HepG2 (cell line): ENCODE data around the gene U2AF2. TPM values are rescaled to one million over a fixed set of nuclear protein-coding genes. Genes with fewer than 3 reads are reported as not detected.
A peak's percentile ranks its signal among the peaks of the same experiment; 100 is the strongest.

ENCODE experiments used
- ATF7-NPFF ChIP-seq: sonication (generic); formaldehyde crosslinking; IDR thresholded peaks from 2 replicates; pipeline ENCODE4 v1.8.1; 2023; ENCODE audit warnings: mild to moderate bottlenecking, low read depth, missing genetic modification reagents, moderate library complexity
- ELF1 ChIP-seq: sonication (generic); formaldehyde crosslinking; IDR thresholded peaks from 2 replicates; pipeline ENCODE4 v1.4.0; 2020; ENCODE audit warnings: missing genetic modification reagents
- HIC2 ChIP-seq: sonication (generic); formaldehyde crosslinking; IDR thresholded peaks from 2 replicates; pipeline ENCODE4 v1.9.0; 2022; ENCODE audit warnings: low read depth, missing genetic modification reagents
- KDM2A ChIP-seq: sonication (generic); formaldehyde crosslinking; IDR thresholded peaks from 2 replicates; pipeline ENCODE4 v1.4.0; 2020; ENCODE audit warnings: low read depth, missing genetic modification reagents, borderline replicate concordance
- MAFK ChIP-seq, 2 experiments: IDR thresholded peaks in 1 of 2; conservative IDR thresholded peaks in 1 of 2; 2 replicates each; pipeline ENCODE4 v1.6.1; 2011; ENCODE audit warnings: improper control_type of control experiment in 2 of 2, low read length in 2 of 2
- RARG ChIP-seq: sonication (generic); formaldehyde crosslinking; IDR thresholded peaks from 2 replicates; pipeline ENCODE4 v1.4.0; 2020; ENCODE audit warnings: low read depth, mild to moderate bottlenecking, missing genetic modification reagents
- SMAD9 ChIP-seq: sonication (generic); formaldehyde crosslinking; IDR thresholded peaks from 2 replicates; pipeline ENCODE4 v1.5.1; 2020; ENCODE audit warnings: mild to moderate bottlenecking, missing genetic modification reagents
- SNAPC5 ChIP-seq: sonication (generic); formaldehyde crosslinking; IDR thresholded peaks from 2 replicates; pipeline ENCODE4 v1.8.1; 2023; ENCODE audit warnings: mild to moderate bottlenecking, missing genetic modification reagents, borderline replicate concordance
- SOX6 ChIP-seq, 2 experiments: fragments of 450-650 bp in 1 of 2; sonication (generic) in 1 of 2; formaldehyde crosslinking in 1 of 2; IDR thresholded peaks; 2 replicates each; pipeline versions ENCODE4 v1.4.0 to v1.6.1; 2017 to 2020; ENCODE audit warnings: antibody characterized with exemption in 1 of 2, mild to moderate bottlenecking in 1 of 2, missing genetic modification reagents in 1 of 2
- ZFP36 ChIP-seq: fragments of 150-350 bp; IDR thresholded peaks from 2 replicates; pipeline ENCODE4 v1.6.1; 2018; ENCODE audit warnings: borderline replicate concordance, low read length, low read depth; ENCODE audit not compliant: partially characterized antibody
- ZNF318 ChIP-seq: sonication (generic); formaldehyde crosslinking; IDR thresholded peaks from 2 replicates; pipeline ENCODE4 v1.4.0; 2020; ENCODE audit warnings: mild to moderate bottlenecking, missing genetic modification reagents
- ZNF616 ChIP-seq: sonication (generic); formaldehyde crosslinking; IDR thresholded peaks from 2 replicates; pipeline ENCODE4 v1.5.0; 2020; ENCODE audit warnings: low read depth, mild to moderate bottlenecking, missing genetic modification reagents
- polyA plus RNA-seq, 8 experiments: library from polyadenylated mRNA; depleted of rRNA in 3 of 8; stranded (reverse) in 7 of 8; unstranded in 1 of 8; fragments of >200 nt; fragmentation: Illumina TruSeq in 4 of 8; extraction: Trizol in 4 of 8; gene quantifications; 2 replicates each; pipeline versions ENCODE4 v1.2.1 to v1.2.3, GENCODE V29; 2011 to 2016; ENCODE audit warnings: low read depth in 4 of 8, missing spikeins in 1 of 8, mixed read lengths in 1 of 8; ENCODE audit not compliant: insufficient read depth in 1 of 8
- total RNA-seq, 5 experiments: library from RNA; depleted of rRNA; stranded (reverse); fragments of >200 nt; fragmentation: Illumina TruSeq; extraction: Trizol; gene quantifications; 2 replicates each; pipeline ENCODE4 v1.2.3, GENCODE V29; 2016; ENCODE audit warnings: low read depth in 1 of 5
- TF ChIP-seq, protein P1 (sequence below): IDR thresholded peaks from 2 replicates; pipeline ENCODE4 v1.6.1; 2016; ENCODE audit warnings: missing biosample characterization, missing genetic modification reagents, low read depth
- TF ChIP-seq, protein P2 (sequence below): sonication (generic); formaldehyde crosslinking; IDR thresholded peaks from 2 replicates; pipeline ENCODE4 v1.5.0; 2020; ENCODE audit warnings: mild to moderate bottlenecking, low read depth, missing genetic modification reagents, borderline replicate concordance
- TF ChIP-seq, protein P3 (sequence below): sonication (generic); formaldehyde crosslinking; IDR thresholded peaks from 2 replicates; pipeline ENCODE4 v1.8.1; 2023; ENCODE audit warnings: missing genetic modification reagents, mild to moderate bottlenecking, borderline replicate concordance

The U2AF2 gene
- total and polyA plus RNA-seq, 2 of the 13 experiments (the other 11 are each of a cell fraction or from before 2014, with no cell fraction given) = 84.3 to 124 TPM

GRCh38 chr19:55653651-55654322 lies 1.0 kb upstream of the U2AF2 start (continued):
- TF ChIP-seq ZNF318 (0 out of 2 replicates have a peak, but pooled peaks have one; percentile 50), RARG (CRISPR knock-in tag) (no peak; the same call in 1 of the 2 replicates), ZFP36 (no peak), ZNF616 (0 out of 2 replicates have a peak, but pooled peaks have one; percentile 59), MAFK (conservative IDR thresholded peaks at IDR 0.05 in 1 of 2, IDR thresholded peaks at IDR 0.05 in 1 of 2; ENCODE audit: low read length in 2 of 2) (peak in 1 of 2 experiments; percentile 0; a peak in 1 of 4 replicates), HIC2 (CRISPR knock-in tag) (peak; percentile 63; the same call in 1 of the 2 replicates), SOX6 (IDR thresholded peaks at IDR 0.05) (no peak), SOX6 (CRISPR knock-in tag; IDR thresholded peaks at IDR 0.05) (peak; percentile 49; the same call in 1 of the 2 replicates), KDM2A (CRISPR knock-in tag) (peak; percentile 97), SNAPC5 (CRISPR knock-in tag) (no peak), ATF7-NPFF (no peak), ELF1 (CRISPR knock-in tag) (peak; percentile 98), SMAD9 (CRISPR knock-in tag) (no peak)
- TF ChIP-seq, protein P1, sequence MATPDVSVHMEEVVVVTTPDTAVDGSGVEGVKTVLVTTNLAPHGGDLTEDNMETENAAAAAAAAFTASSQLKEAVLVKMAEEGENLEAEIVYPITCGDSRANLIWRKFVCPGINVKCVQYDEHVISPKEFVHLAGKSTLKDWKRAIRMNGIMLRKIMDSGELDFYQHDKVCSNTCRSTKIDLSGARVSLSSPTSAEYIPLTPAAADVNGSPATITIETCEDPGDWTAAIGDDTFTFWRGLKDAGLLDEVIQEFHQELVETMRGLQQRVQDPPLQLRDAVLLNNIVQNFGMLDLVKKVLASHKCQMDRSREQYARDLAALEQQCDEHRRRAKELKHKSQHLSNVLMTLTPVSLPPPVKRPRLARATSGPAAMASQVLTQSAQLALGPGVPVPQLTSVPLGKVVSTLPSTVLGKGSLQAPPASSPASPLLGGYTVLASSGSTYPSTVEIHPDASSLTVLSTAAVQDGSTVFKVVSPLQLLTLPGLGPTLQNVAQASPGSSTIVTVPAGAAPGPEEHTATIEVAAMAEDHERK (CRISPR knock-in tag) = 0 out of 2 replicates have a peak, but pooled peaks have one; percentile 11
- TF ChIP-seq, protein P2, sequence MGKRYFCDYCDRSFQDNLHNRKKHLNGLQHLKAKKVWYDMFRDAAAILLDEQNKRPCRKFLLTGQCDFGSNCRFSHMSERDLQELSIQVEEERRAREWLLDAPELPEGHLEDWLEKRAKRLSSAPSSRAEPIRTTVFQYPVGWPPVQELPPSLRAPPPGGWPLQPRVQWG (CRISPR knock-in tag) = no peak
- TF ChIP-seq, protein P3, sequence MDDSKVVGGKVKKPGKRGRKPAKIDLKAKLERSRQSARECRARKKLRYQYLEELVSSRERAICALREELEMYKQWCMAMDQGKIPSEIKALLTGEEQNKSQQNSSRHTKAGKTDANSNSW = no peak
